Measurements from ENCODE around the gene WDR59. TPM values are rescaled to one million over a fixed set of nuclear protein-coding genes. Genes with fewer than 3 reads are reported as not detected.

WDR59 gene, protein sequence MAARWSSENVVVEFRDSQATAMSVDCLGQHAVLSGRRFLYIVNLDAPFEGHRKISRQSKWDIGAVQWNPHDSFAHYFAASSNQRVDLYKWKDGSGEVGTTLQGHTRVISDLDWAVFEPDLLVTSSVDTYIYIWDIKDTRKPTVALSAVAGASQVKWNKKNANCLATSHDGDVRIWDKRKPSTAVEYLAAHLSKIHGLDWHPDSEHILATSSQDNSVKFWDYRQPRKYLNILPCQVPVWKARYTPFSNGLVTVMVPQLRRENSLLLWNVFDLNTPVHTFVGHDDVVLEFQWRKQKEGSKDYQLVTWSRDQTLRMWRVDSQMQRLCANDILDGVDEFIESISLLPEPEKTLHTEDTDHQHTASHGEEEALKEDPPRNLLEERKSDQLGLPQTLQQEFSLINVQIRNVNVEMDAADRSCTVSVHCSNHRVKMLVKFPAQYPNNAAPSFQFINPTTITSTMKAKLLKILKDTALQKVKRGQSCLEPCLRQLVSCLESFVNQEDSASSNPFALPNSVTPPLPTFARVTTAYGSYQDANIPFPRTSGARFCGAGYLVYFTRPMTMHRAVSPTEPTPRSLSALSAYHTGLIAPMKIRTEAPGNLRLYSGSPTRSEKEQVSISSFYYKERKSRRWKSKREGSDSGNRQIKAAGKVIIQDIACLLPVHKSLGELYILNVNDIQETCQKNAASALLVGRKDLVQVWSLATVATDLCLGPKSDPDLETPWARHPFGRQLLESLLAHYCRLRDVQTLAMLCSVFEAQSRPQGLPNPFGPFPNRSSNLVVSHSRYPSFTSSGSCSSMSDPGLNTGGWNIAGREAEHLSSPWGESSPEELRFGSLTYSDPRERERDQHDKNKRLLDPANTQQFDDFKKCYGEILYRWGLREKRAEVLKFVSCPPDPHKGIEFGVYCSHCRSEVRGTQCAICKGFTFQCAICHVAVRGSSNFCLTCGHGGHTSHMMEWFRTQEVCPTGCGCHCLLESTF
- 21.1 to 32.2 TPM (median 29.8 TPM) in 5 replicates for total RNA-seq (2022; extraction: Qiagen RNA extraction)

GRCh38 chr16:74984529-74985296 lies at the start of gene WDR59:
Gene WDR59 (minus strand): TSS chr16:74985123. CDS start chr16:74985017, 106 bp downstream.

DNA sequence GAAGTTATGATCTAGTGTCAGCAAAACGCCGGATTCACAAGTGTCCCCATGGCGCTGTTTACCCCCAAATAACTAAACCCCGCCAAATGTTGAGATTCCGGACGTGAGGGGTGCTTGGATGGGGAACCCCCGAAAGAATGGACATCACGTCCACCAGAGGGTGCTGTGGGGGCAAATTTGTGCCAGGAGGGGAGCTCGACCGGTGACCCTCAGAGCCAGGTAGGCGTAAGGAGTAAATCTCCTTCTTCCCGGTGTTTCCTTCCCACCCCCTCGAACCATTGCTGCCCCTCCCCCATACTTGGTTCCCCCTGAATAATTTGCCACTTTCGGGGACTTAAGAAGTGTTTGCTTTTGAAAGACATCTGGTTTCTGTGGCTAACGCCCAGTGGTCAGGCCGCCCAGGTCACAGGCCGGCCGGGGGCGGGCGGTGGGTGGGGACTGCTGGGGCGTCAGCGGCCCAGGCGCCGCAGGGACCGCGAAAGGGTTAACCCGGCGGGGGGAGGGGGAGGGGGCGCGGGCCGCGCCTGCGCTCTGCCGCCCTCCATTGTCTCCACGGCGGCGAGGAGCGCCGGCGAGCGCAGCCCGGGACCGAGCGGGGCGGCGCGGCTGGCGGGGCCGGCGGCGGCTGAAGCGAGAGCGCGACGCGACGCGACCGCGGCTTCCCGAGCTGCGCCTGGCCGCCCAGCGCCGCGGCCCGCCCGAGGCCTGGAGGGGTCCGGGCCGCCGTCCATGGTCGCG lies 13.7 kb upstream of the WDR59 start, which contains the start of gene ZNRF1:
Gene ZNRF1 (plus strand): TSS at position 544 of the 738 bp plus-strand sequence. CDS start 648 bp downstream, outside the sequence.

Other genes starting within 250 kb of the WDR59 start
- gene FA2H, start 210.3 kb downstream of the WDR59 start, total RNA-seq (2022; extraction: Qiagen RNA extraction): 28.5 to 33.6 TPM (median 31.6 TPM) in 5 replicates
- gene ZNRF1, start 13.9 kb upstream of the WDR59 start, total RNA-seq (2022; extraction: Qiagen RNA extraction): 17.9 to 25.5 TPM (median 22.1 TPM) in 5 replicates
- 0.55 to 1.0 TPM (median 0.82 TPM) in 5 replicates for gene LDHD, start 131.7 kb upstream of the WDR59 start, total RNA-seq (2022; extraction: Qiagen RNA extraction)
- gene ZFP1, start 163.4 kb upstream of the WDR59 start, total RNA-seq (2022; extraction: Qiagen RNA extraction): 9.4 to 16.9 TPM (median 10.4 TPM) in 5 replicates
- not detected in 5 replicates for gene CTRB2, start 222.0 kb upstream of the WDR59 start, total RNA-seq (2022; extraction: Qiagen RNA extraction)
- gene CTRB1, start 233.9 kb upstream of the WDR59 start, total RNA-seq (2022; extraction: Qiagen RNA extraction): not detected in 5 replicates

Measured in A549 treated with Mapracorat at 1 μM for 4 hours (cell line).